A673 (cell line): ENCODE measurements around the gene GLCE. TPM values are rescaled to one million over a fixed set of nuclear protein-coding genes. Genes with fewer than 3 reads are reported as not detected.
A peak's percentile ranks its signal among the peaks of the same experiment; 100 is the strongest.
"Not testable (repeated sequence)": the region's sequence is repeated elsewhere in the genome, so short reads cannot be mapped to it uniquely, and the experiment has no call there.

Experiments
- BruUV-seq: library from RNA; stranded (reverse); fragments of 400-500 nt; replicated peaks from 2 replicates; lab custom pipeline; 2021; lab: Mats Ljungman, UMichigan
- CTCF ChIA-PET: fragments of 300-600 bp; sonication (Branson Sonifier 250); formaldehyde crosslinking; loops from one replicate; lab custom pipeline; 2022; ENCODE audit warnings: antibody characterized with exemption; lab: Charles Lee
- POLR2A ChIA-PET: fragments of 300-600 bp; sonication (Branson Sonifier 250); formaldehyde crosslinking; loops from one replicate; lab custom pipeline; 2022; ENCODE audit warnings: antibody characterized with exemption; ENCODE audit not compliant: low non-redundant PET; lab: Charles Lee
- DNase-seq: peaks from one replicate; pipeline ENCODE4 v3.0.0-alpha.2; 2015; ENCODE audit warnings: low spot score
- H3K27ac ChIP-seq: fragments of 200-600 bp; sonication (generic); 2 replicates; pipeline ENCODE4 v1.5.1; 2016; ENCODE audit warnings: mixed run types, low read depth, mild to moderate bottlenecking, mixed read lengths, antibody characterized with exemption, low read length; ENCODE audit not compliant: poor library complexity, severe bottlenecking
- H3K27me3 ChIP-seq: fragments of 200-600 bp; sonication (generic); replicated peaks from 2 replicates; pipeline ENCODE4 v1.6.1; 2017; ENCODE audit warnings: mixed run types, low read depth, mild to moderate bottlenecking, mixed read lengths, antibody characterized with exemption, low read length; ENCODE audit not compliant: insufficient read depth, poor library complexity
- H3K36me3 ChIP-seq: fragments of 200-600 bp; sonication (generic); 2 replicates; pipeline ENCODE4 v1.6.1; 2016; ENCODE audit warnings: mixed run types, mild to moderate bottlenecking, mixed read lengths, antibody characterized with exemption, low read length; ENCODE audit not compliant: insufficient read depth, poor library complexity, severe bottlenecking
- H3K4me1 ChIP-seq: fragments of 200-600 bp; sonication (generic); 2 replicates; pipeline ENCODE4 v1.6.1; 2017; ENCODE audit warnings: mixed run types, mild to moderate bottlenecking, mixed read lengths, antibody characterized with exemption, low read length; ENCODE audit not compliant: insufficient read depth, poor library complexity, severe bottlenecking
- H3K4me3 ChIP-seq: fragments of 200-600 bp; sonication (generic); 2 replicates; pipeline ENCODE4 v1.5.1; 2016; ENCODE audit warnings: low read depth, mixed run types, mild to moderate bottlenecking, mixed read lengths, low read length; ENCODE audit not compliant: poor library complexity, severe bottlenecking
- H3K9me3 ChIP-seq: fragments of 200-600 bp; sonication (generic); 2 replicates; pipeline ENCODE4 v1.6.1; 2016; ENCODE audit warnings: mixed run types, low read depth, mild to moderate bottlenecking, mixed read lengths, antibody characterized with exemption, low read length; ENCODE audit not compliant: poor library complexity, severe bottlenecking
- EZH2 ChIP-seq: fragments of 200-600 bp; sonication (generic); IDR thresholded peaks from 2 replicates; pipeline ENCODE4 v1.6.1; 2017; ENCODE audit warnings: borderline replicate concordance, low read depth, mild to moderate bottlenecking, mixed read lengths, antibody characterized with exemption, low read length; ENCODE audit not compliant: poor library complexity, severe bottlenecking
- intact Hi-C: fragments of 100-400 bp; cut with micrococcal nuclease; formaldehyde crosslinking; loops from one replicate; pipeline ENCODE4 v1.10.0; 2022; ENCODE audit not compliant: unreplicated experiment
- total RNA-seq: library from RNA; stranded (reverse); gene quantifications from 2 replicates; pipeline ENCODE4 v1.2.3, GENCODE V29; 2021
- TF ChIP-seq, protein P1 (sequence below): fragments of 300-800, 200-600 bp; sonication (generic); conservative IDR thresholded peaks from 2 replicates; pipeline ENCODE4 v1.5.1; 2017; ENCODE audit warnings: low read depth, mild to moderate bottlenecking, antibody characterized with exemption, low read length, moderate library complexity, mixed read lengths

The GLCE gene
- total RNA-seq, 1 experiment from 2014 or later: 44.6 TPM

DNA sequence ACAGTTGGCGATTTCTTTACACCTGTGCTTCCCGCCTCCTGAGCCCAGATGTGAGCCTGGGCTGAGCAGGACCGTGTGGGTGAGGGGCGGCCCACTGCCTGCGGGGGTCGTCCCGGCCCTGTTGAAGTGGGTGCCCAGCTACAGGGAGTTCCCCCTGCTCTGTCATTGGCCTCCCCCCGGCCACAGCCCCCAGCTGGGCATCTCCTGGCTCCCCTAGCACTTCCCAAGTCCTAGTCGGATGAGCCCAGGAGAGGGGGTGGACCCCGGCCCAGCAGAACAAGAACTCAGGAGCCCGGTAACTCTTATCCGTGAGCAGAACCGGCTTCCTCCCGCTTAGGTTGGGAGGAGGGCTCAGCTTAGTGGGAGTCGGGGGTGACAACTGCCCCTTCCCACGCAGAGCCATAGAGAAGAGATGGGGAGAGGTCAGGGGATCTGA lies 139.0 kb downstream of the GLCE start:
- TF ChIP-seq EZH2: no peak
- TF ChIP-seq, protein P1, sequence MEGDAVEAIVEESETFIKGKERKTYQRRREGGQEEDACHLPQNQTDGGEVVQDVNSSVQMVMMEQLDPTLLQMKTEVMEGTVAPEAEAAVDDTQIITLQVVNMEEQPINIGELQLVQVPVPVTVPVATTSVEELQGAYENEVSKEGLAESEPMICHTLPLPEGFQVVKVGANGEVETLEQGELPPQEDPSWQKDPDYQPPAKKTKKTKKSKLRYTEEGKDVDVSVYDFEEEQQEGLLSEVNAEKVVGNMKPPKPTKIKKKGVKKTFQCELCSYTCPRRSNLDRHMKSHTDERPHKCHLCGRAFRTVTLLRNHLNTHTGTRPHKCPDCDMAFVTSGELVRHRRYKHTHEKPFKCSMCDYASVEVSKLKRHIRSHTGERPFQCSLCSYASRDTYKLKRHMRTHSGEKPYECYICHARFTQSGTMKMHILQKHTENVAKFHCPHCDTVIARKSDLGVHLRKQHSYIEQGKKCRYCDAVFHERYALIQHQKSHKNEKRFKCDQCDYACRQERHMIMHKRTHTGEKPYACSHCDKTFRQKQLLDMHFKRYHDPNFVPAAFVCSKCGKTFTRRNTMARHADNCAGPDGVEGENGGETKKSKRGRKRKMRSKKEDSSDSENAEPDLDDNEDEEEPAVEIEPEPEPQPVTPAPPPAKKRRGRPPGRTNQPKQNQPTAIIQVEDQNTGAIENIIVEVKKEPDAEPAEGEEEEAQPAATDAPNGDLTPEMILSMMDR: no peak
- no peak overlapping the region for H3K27ac ChIP-seq
- TSS peak; percentile 56 for BruUV-seq
- DNase-seq: no peak
- POLR2A ChIA-PET: no interaction called here
- CTCF ChIA-PET: interaction anchor here (0.6 kb wide), 1 partner anchor 57 kb away, joined by 3 read pairs; no protein-coding TSS in a partner anchor
- no peaks in the 10 kb centered on the region for H3K27me3 ChIP-seq
- peaks cover 21% of the 10 kb centered on the region for H3K4me1 ChIP-seq
- H3K4me3 ChIP-seq: peak overlapping the region; percentile 71
- H3K9me3 ChIP-seq: no peaks in the 10 kb centered on the region
- intact Hi-C loops: no loop called here
- H3K36me3 ChIP-seq: no peaks in the 10 kb centered on the region

GRCh38 chr15:69299943-69300588 lies 139.6 kb downstream of the GLCE start:
- no TSS peak for BruUV-seq
- DNase-seq: no peak
- Histone ChIP-seq H3K4me1 (peaks cover 22% of the 10 kb centered on the region), H3K36me3 (no peaks in the 10 kb centered on the region), H3K9me3 (no peaks in the 10 kb centered on the region), H3K27ac (no peak overlapping the region), H3K27me3 (no peaks in the 10 kb centered on the region), H3K4me3 (peak overlapping the region; percentile 71)
- intact Hi-C loops: no loop called here
- POLR2A ChIA-PET: no interaction called here
- TF ChIP-seq, protein P1: no peak
- no peak for TF ChIP-seq EZH2
- CTCF ChIA-PET: interaction anchor here (0.6 kb wide), 1 partner anchor 58 kb away, joined by 3 read pairs; no protein-coding TSS in a partner anchor

GRCh38 chr15:69301101-69301500 lies 140.7 kb downstream of the GLCE start:
- H3K27me3 ChIP-seq, H3K36me3 ChIP-seq, H3K27ac ChIP-seq, H3K9me3 ChIP-seq, intact Hi-C loops, H3K4me3 ChIP-seq, DNase-seq, POLR2A ChIA-PET, CTCF ChIA-PET: not testable (repeated sequence)
- H3K4me1 ChIP-seq: peaks cover 22% of the 10 kb centered on the region
- TF ChIP-seq, protein P1: 0 out of 2 replicates have a peak, but pooled peaks have one; percentile 9
- TSS peak; percentile 14 for BruUV-seq

DNA sequence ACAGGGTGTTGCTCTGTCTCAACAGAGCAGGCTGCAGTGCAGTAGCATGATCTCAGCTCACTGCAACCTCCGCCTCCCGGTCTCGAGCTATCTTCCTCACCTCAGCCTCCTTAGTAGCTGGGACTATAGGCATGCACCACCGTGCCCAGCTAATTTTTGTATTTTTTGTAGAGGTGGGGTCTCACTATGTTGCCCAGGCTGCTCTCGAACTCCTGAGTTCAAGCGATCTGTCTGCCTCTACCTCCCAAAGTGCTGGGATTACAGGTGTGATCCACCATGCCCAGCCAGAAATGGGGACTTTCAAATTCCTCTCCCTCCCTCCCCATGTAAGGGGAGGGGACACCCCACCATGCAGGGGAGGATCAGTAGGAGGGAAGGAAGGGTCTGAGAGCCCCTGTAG lies 141.7 kb downstream of the GLCE start:
- H3K27ac ChIP-seq, CTCF ChIA-PET, H3K36me3 ChIP-seq, H3K27me3 ChIP-seq, POLR2A ChIA-PET, H3K4me3 ChIP-seq, DNase-seq, H3K9me3 ChIP-seq, intact Hi-C loops, BruUV-seq: not testable (repeated sequence)
- peaks cover 22% of the 10 kb centered on the region for H3K4me1 ChIP-seq
